H1 (cell line): Measurements from ENCODE around the gene OSBPL3. TPM values are rescaled to one million over a fixed set of nuclear protein-coding genes. Genes with fewer than 3 reads are reported as not detected.

Source experiments
- BACH1 ChIP-seq: IDR thresholded peaks from 2 replicates; pipeline ENCODE4 v1.6.1; 2012; ENCODE audit warnings: low read length, improper control_type of control experiment
- CBX8 ChIP-seq: fragments of 300-800, 300-1000 bp; sonication (generic); IDR thresholded peaks from 2 replicates; pipeline ENCODE4 v1.7.1; 2016; ENCODE audit warnings: low read depth, low read length, borderline replicate concordance
- CEBPB ChIP-seq: IDR thresholded peaks from 2 replicates; pipeline ENCODE4 v1.6.1; 2012; ENCODE audit warnings: low read depth, low read length
- CTBP2 ChIP-seq: IDR thresholded peaks from 2 replicates; pipeline ENCODE4 v1.7.0; 2011; ENCODE audit warnings: borderline replicate concordance, mild to moderate bottlenecking, moderate library complexity, mixed read lengths, low read length; ENCODE audit not compliant: insufficient read depth, insufficient read length
- EGR1 ChIP-seq: IDR thresholded peaks from 2 replicates; pipeline ENCODE4 v1.6.1; 2011; ENCODE audit warnings: low read depth, low read length, borderline replicate concordance
- EP300 ChIP-seq, 2 experiments: IDR thresholded peaks; 1 replicate in 1 of 2; 2 replicates in 1 of 2; pipeline ENCODE4 v1.6.1; 2011 to 2012; ENCODE audit warnings: low read depth in 2 of 2, low read length in 2 of 2, mild to moderate bottlenecking in 2 of 2, borderline replicate concordance in 1 of 2, inconsistent platforms in 1 of 2, moderate library complexity in 1 of 2
- FOSL1 ChIP-seq: IDR thresholded peaks from 2 replicates; pipeline ENCODE4 v1.6.1; 2011; ENCODE audit warnings: mild to moderate bottlenecking, low read depth, low read length, moderate library complexity; ENCODE audit not compliant: insufficient read depth
- GTF2F1 ChIP-seq: IDR thresholded peaks from 2 replicates; pipeline ENCODE4 v1.6.1; 2012; ENCODE audit warnings: low read depth, low read length, improper control_type of control experiment, borderline replicate concordance
- JUND ChIP-seq: IDR thresholded peaks from 2 replicates; pipeline ENCODE4 v1.6.1; 2011; ENCODE audit warnings: mild to moderate bottlenecking, improper control_type of control experiment, low read length
- KDM4A ChIP-seq: IDR thresholded peaks from one replicate; pipeline ENCODE4 v1.7.1; 2012; ENCODE audit warnings: low read depth, mild to moderate bottlenecking, moderate library complexity, low read length, inconsistent platforms; ENCODE audit not compliant: severe bottlenecking
- NRF1 ChIP-seq: IDR thresholded peaks from 2 replicates; pipeline ENCODE4 v1.6.1; 2011; ENCODE audit warnings: mild to moderate bottlenecking, low read depth, low read length, improper control_type of control experiment
- POLR2A ChIP-seq, 2 experiments: IDR thresholded peaks; 1 replicate in 1 of 2; 2 replicates in 1 of 2; pipeline ENCODE4 v1.6.1; 2011; ENCODE audit warnings: low read depth in 2 of 2, low read length in 2 of 2, mild to moderate bottlenecking in 2 of 2; ENCODE audit errors: control extremely low read depth in 1 of 2
- POLR2AphosphoS5 ChIP-seq: IDR thresholded peaks from 2 replicates; pipeline ENCODE4 v1.6.1; 2011; ENCODE audit warnings: low read depth, low read length
- POU5F1 ChIP-seq: IDR thresholded peaks from 2 replicates; pipeline ENCODE4 v1.6.1; 2011; ENCODE audit warnings: low read depth, mild to moderate bottlenecking, low read length, moderate library complexity
- RBBP5 ChIP-seq: IDR thresholded peaks from 2 replicates; pipeline ENCODE4 v1.7.1; 2012; ENCODE audit warnings: low read depth, mild to moderate bottlenecking, inconsistent platforms, low read length, moderate library complexity, borderline replicate concordance
- RFX5 ChIP-seq: IDR thresholded peaks from 2 replicates; pipeline ENCODE4 v1.6.1; 2011; ENCODE audit warnings: low read depth, low read length, improper control_type of control experiment, borderline replicate concordance
- SIN3A ChIP-seq, 2 experiments: IDR thresholded peaks in 1 of 2; conservative IDR thresholded peaks in 1 of 2; 2 replicates each; pipeline ENCODE4 v1.6.1; 2011 to 2012; ENCODE audit warnings: low read length in 2 of 2, improper control_type of control experiment in 1 of 2, low read depth in 1 of 2, mild to moderate bottlenecking in 1 of 2
- SIRT6 ChIP-seq: IDR thresholded peaks from one replicate; pipeline ENCODE4 v1.7.1; 2012; ENCODE audit warnings: low read length, inconsistent platforms
- SP1 ChIP-seq: IDR thresholded peaks from 2 replicates; pipeline ENCODE4 v1.6.1; 2011; ENCODE audit warnings: low read depth, low read length
- SP2 ChIP-seq: IDR thresholded peaks from 2 replicates; pipeline ENCODE4 v1.6.1; 2012; ENCODE audit warnings: mild to moderate bottlenecking, low read length, inconsistent platforms
- SRF ChIP-seq: IDR thresholded peaks from 2 replicates; pipeline ENCODE4 v1.6.1; 2011; ENCODE audit warnings: mild to moderate bottlenecking, low read depth, low read length, moderate library complexity
- TAF7 ChIP-seq: optimal IDR thresholded peaks from 2 replicates; pipeline ENCODE3; 2011; ENCODE audit warnings: low read depth, mild to moderate bottlenecking, inconsistent platforms, low read length, moderate library complexity, borderline replicate concordance
- ZNF274 ChIP-seq: IDR thresholded peaks from 2 replicates; pipeline ENCODE4 v1.7.0; 2012; ENCODE audit warnings: low read length, borderline replicate concordance; ENCODE audit errors: extremely low read depth
- polyA plus RNA-seq, 7 experiments: library from polyadenylated mRNA; depleted of rRNA in 3 of 7; stranded (reverse) in 5 of 7; unstranded in 2 of 7; fragments of >200 nt in 5 of 7; fragments of 200-250 nt in 2 of 7; gene quantifications; 1 replicate in 5 of 7; 2 replicates in 1 of 7; 4 replicates in 1 of 7; pipeline versions ENCODE4 v1.2.1 to v1.2.3, GENCODE V29; 2011 to 2013; ENCODE audit warnings: missing spikeins in 2 of 7, mixed read lengths in 2 of 7
- total RNA-seq: library from RNA; stranded (reverse); fragmentation: NEBNext Ultra II Directional; extraction: Animal tissue kit (Norgen Biotek cat#: 25700); gene quantifications from 2 replicates; pipeline ENCODE4 v1.2.1, GENCODE V29; 2021

Gene OSBPL3
- total and polyA plus RNA-seq, 2 of the 8 experiments (the other 6 are each of a cell fraction or from before 2014, with no cell fraction given), result 2.8 to 13.9 TPM

GRCh38 chr7:24756545-24757352, 223.2 kb downstream of the OSBPL3 start (continued):
- TF ChIP-seq POLR2AphosphoS5, result no peak
- no peak for TF ChIP-seq CBX8
- TF ChIP-seq EGR1, result no peak
- no peak for TF ChIP-seq NRF1
- TF ChIP-seq RBBP5, result peak; percentile 53; the same call in 1 of the 2 replicates
- no peak for TF ChIP-seq POU5F1
- peak; percentile 58; the same call in 1 of the 2 replicates for TF ChIP-seq CEBPB
- TF ChIP-seq SP2, result no peak
- no peak for TF ChIP-seq GTF2F1
- no peak for TF ChIP-seq POLR2A (IDR thresholded peaks at IDR 0.05; ENCODE audit: control extremely low read depth in 1 of 2, low read depth in 2 of 2, low read length in 2 of 2)
- no peak for TF ChIP-seq FOSL1
- no peak for TF ChIP-seq ZNF274
- no peak for TF ChIP-seq SRF
- no peak for TF ChIP-seq SP1
- TF ChIP-seq RFX5, result no peak
- no peak for TF ChIP-seq SIRT6
- no peak for TF ChIP-seq EP300 (IDR thresholded peaks at IDR 0.05; ENCODE audit: borderline replicate concordance in 1 of 2, low read depth in 2 of 2, low read length in 2 of 2)
- TF ChIP-seq SIN3A (conservative IDR thresholded peaks at IDR 0.05 in 1 of 2, IDR thresholded peaks at IDR 0.05 in 1 of 2; ENCODE audit: low read depth in 1 of 2, low read length in 2 of 2), result peak in 1 of 2 experiments; percentile 24; a peak in 1 of 4 replicates
- TF ChIP-seq CTBP2, result no peak
- TF ChIP-seq KDM4A, result peak; percentile 90
- TF ChIP-seq JUND, result no peak
- no peak for TF ChIP-seq BACH1
- no peak for TF ChIP-seq TAF7
